Measurements from ENCODE around the gene AGPAT3.
"Not testable (repeated sequence)": the region's sequence is repeated elsewhere in the genome, so short reads cannot be mapped to it uniquely, and the experiment has no call there.

AGPAT3 gene

DNA sequence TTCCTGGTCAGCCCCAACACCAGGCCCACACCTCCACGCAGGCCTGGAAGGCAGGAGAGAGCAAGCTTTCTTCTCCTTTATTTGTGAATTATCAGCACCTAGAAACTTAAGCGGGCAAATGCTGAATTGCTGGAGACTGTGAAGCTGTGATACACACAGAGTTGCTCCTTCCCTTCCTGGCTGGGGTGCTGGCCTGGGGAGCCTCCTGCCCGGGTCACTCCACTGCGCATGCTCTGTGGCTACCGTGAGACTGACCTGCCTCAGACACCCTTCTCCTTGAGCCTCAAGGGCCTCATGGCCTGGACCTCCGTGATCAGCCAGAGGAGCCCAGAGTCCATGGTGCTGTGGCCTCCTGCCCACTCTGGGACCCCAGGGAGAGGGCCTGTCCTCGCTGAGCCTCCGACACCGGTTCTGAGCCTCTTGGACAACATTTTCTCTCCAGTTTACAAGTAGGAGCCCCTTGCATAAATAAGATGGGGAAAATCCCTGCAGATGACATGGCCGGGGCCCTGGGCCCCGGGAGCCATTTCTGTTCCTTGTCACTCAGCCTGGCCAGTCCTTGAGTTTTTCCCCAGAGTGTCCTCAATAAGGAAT lies 18.0 kb downstream of the AGPAT3 start:
- DNase-seq (ENCODE audit: low read depth, low spot score): no peak

DNA sequence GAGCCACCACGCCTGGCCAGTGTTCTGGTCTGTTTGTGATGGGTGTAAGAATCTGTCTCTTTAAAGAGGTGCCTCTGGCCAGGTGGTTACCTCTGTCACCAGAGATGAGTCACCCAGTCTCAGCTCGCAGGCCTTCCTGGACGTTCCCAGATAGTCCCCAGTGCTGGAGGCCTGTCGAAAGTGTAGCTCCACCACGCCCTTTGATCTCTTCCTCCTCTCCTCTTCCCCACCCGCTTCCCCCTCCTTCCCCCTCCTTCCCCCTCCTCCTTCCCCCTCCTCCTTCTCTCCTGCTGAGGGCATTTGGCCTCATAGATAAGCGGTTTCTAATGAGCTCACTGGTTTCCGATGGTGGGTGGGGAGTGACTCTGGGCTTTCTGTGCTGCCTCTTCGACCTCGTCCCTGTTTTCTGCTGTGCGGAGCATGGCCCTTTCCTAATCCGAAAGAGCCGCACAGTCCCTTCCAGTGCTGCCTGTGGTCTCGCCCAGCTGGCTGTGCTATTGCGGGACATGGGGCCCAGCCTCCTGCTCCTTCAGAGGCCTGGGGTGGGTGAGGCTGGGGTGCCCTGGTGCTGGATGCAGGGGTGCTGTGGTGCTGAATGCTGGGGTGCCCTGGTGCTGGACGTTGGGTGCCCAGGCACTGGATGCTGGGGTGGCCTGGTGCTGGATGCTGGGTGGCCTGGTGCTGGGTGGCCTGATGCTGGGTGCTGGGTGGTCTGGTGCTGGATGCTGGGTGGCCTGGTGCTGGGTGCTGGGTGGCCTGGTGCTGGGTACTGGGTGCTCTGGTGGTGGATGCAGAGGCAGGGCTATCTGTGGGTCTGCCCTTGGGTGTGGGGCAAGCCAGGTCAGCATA lies 19.2 kb downstream of the AGPAT3 start:
- DNase-seq (ENCODE audit: low read depth, low spot score): no peak

DNA sequence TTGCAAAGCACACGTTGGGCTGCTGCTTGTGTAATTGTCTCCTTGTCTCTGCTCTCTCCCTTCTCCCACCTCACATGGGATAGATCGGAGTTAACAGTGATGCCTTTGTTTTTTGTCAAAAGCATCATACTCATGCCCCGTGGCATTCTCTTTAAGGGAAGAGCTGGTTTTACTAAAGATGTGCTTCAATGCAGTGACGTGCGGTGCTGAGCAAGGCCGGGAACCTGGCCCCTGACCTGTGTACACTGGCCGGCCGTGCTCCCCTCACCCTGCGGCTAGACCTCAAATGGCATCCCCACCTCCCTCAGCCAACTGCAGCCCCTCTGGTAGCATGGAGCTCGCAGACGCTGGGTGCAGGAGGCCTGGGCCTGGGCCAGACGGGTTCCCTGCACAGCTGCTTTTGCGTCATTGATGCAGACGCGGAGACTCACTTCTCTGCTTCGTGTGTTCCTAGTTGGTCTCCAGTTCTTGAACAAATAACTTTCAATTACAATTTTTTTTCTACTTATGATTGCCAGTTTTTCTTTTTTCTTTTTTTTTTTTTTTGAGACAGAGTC lies 19.9 kb downstream of the AGPAT3 start:
- no peak for DNase-seq (ENCODE audit: low read depth, low spot score)

DNA sequence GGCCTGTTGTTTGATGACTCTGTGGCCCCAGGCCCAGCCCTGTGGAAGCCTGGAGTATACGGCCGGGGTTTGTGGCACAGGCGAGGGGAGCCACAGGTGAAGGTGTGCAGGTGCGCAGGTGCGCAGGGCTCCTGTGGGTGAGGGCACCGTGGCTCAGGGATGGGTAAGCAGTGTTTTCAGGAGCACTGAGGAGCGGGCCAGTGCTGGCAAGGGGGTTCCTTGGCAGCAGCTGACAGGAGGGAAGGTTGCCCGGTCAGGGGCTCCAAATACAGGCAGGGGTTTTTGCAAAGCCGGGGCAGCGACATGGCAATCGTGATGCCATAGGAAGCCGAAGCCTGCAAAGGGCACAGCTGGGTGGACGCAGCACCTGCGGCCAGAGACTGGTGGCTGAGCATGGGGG lies 20.7 kb downstream of the AGPAT3 start:
- no peak for DNase-seq (ENCODE audit: low read depth, low spot score)

DNA sequence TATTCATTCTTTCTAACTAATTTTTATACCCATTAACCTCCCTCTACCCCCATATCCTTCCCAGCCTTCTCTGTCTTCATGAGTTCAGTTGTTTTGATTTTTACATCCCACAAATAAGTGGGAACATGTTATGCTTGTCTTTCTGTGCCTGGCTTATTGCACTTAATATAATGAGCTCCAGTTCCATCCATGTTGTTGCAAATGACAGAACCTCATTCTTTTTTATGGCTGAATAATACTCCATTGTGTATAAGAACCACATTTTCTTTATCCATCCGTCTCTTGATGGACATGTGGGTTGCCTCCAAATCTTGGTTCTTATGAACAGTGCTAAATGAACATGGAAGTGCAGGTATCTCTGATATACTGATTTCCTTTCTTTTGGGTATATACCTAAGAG lies 21.5 kb downstream of the AGPAT3 start:
- no peak for DNase-seq (ENCODE audit: low read depth, low spot score)

DNA sequence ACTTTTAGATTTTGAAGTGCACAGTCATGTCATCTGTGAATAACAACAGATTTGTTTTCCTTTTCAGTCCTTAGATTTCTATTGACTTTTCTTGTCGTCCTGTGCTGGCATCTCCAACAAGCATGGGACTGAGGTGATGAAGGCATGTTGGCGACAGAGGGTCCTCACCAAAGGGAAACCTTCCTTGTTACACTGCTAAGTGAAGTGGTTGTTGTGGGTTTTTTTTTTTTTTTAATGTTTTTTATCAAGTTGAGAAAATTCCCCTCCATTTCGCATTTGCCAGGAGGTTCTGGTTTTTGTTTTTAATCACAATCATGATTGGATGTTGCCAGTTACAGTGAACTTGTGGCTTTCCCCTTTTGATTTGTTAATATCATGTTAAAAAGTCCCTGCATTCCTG lies 24.0 kb downstream of the AGPAT3 start:
- DNase-seq (ENCODE audit: low read depth, low spot score): no peak

DNA sequence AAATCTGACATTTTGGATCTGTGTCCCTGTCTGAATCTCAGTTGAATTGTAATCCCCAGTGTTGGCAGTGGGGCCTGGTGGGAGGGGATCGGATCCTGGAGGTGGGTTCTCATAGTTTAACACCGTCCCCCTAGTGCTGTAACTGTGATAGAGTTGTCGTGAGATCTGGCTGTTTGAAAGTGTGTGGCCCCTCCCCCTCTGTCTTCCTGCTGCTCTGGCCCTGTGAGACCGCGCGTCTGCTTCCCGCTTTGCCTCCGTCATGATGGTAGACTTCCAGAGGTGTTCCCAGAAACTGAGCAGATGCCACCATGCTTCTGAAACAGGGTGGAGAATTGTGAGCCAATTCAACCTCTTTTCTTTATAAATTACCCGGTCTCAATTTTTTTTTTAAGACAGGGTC lies 25.0 kb downstream of the AGPAT3 start:
- no peak for DNase-seq (ENCODE audit: low read depth, low spot score)

DNA sequence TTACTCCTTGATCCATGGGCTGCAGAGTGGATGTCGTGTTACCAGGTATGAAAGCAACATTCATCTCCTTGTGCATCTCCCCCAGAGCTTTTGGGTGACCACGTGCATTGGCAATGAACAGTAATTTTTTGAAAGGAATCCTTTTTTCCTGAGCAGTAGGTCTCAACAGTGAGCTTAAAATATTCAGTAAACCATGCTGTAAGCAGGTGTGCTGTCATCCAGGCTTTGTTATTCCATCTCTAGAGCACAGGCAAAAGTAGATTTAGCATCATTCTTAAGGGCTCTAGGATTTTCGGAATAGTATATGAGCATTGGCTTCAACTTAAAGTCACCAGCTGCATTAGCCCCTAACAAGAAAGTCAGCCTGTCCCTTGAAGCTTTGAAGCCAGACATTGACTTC lies 27.3 kb downstream of the AGPAT3 start:
- DNase-seq (ENCODE audit: low read depth, low spot score): no peak

DNA sequence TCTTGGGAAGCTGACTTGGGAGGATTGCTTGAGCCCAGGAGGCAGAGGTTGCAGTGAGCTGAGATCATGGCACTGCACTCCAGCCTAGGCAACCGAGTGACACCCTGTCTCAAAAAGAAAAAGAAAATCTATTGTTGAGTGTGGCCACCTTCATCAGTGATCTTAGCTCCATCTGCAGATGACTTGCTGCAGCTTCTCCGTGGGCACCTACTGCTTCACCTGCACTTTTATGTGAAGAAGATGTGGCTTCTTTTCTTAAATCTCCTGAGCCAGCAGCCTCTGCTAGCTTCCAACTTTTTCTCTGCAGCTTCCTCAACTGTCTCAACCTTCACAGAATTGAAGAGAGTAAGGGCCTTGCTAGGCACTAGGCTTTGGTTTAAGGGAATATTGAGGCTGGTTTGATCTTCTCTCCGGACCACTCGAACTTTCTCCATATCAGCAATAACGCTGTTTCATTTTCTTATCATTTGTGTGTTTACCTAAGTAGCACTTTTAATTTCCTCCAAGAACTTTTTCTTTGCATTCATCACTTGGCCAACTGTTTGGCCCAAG lies 28.0 kb downstream of the AGPAT3 start:
- no peak for DNase-seq (ENCODE audit: low read depth, low spot score)

DNA sequence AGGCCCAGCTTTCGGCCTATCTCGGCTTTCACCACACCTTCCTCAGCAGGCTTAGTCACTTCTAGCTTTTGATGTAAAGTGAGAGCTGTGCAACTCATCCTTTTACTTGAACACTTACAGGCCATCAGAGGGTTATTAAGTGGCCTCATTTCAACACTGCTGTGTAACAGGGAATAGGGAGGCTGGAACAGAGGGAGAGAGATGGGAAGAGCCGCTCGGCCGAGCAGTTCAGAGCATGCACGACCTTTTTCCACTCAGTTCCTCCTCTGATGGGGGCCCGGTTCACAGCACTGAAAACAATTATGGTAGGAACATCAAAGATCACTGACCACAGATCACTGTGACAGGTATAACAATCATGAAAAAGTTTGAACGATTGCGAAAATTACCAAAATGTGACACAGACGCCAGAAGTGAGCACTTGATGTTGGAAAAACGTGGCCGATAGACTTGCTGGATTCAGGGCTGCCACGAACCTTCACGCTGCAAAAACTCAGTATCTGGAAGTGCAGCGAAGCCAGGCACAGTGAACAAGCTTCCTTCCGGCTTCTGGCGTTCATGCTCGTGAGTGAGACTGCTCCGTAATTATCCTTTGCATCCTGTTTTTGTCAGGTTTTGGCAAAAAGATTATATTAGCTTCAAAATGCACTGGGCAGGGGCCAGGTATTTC lies 28.6 kb downstream of the AGPAT3 start:
- DNase-seq (ENCODE audit: low read depth, low spot score): no peak

DNA sequence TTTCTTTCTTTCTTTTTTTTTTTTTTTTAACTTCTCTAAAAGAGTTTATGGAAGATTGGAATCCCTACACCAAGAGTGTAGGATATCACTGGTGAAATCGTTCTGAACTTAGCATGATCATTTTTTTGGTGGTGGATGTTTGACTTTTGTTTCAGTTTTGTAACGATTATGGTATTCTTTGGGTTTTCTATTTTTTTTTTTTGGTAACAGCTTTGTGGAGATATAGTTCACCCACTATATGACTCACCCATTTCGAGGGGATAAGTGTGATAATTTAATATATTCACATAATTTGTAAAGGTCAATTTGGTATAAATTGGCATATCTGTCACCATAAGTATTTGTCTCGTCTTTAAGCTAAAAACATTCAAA lies 29.2 kb downstream of the AGPAT3 start:
- no peak for DNase-seq (ENCODE audit: low read depth, low spot score)

DNA sequence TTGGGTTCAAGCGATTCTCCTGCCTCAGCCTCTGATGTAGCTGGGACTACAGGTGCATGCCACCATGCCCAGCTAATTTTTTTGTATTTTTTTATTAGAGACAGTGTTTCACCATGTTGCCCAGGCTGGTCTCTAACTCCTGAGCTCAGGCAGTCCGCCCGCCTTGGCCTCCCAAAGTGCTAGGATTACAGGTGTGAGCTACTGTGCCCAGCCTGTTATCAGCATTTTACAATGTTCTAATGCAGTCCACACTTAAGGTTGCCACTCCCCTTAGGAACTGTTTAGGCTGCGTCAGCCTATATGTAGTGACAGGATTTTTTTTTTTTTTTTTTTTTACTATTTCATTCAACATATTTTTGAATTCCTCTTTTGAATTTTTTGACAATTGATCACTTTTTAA lies 30.2 kb downstream of the AGPAT3 start:
- no peak for DNase-seq (ENCODE audit: low read depth, low spot score)

DNA sequence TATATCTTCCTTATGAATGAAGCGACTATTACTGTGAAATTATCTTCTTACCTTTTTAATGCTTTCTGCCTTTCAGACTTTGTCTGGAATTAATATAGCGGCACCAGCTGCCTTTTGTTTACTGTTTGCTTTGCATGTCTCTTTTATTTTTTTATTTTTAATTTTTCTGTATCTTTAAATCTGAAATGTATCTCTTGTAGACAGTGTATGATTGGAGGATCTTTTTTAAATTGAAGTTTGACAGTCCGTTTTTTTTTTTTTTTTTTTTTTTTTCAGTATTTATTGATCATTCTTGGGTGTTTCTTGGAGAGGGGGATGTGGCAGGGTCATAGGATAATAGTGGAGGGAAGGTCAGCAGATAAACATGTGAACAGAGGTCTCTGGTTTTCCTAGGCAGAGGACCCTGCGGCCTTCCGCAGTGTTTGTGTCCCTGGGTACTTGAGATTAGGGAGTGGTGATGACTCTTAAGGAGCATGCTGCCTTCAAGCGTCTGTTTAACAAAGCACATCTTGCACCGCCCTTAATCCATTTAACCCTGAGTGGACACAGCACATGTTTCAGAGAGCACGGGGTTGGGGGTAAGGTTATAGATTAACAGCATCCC lies 31.8 kb downstream of the AGPAT3 start:
- DNase-seq (ENCODE audit: low read depth, low spot score): not testable (repeated sequence)

DNA sequence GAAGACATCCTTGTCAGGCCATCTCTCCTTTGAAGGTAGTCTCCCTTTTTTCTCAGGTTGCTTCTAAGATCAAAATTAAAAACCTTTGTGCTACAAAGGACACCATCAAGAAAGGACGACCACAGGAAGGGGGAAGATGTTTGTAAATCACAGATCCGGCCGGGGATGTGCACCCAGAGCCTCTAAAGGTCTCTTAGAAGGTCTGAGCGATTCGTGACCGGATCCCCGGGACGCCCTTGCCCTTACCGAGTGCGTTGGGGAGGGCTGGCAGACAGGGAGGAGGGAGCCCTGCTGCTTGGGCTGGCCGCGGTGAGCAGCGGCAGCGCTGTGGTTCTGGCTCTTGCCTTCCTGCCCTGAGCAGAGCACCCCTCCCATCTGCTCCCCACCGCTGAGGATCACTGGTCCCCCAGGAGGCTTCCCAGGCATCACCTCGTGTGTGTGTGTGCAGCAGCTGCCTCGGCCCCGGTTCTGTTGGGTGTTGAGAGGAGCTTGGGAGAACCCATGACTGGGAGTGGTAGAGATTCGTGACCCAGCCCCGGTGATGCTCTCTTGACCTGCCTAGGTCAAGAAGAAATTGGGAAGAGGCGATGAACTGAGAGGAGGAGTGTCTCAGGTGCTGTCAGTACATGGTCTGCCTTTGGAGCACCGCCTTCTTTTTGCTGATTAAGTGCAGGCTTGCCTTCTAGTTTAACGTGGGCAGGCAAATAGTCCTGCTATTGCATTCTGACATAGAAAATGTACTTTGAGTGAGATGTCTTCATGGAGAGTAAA lies 34.5 kb downstream of the AGPAT3 start:
- DNase-seq (ENCODE audit: low read depth, low spot score): no peak

DNA sequence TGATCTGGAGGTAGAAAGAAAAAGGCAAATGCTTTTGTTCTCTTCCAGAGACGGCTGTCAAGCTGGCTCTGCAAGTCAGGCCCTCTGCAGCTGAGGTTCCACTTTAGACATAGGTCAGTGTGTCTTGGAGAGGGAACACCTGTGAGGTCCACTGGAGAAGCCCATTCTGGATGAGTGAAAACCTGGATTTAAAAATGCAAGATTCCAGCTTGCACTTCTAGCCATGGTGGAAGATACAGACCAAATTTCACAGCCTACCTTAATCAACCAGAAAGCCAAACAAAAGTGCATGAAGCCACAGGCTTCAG lies 35.0 kb downstream of the AGPAT3 start:
- no peak for DNase-seq (ENCODE audit: low read depth, low spot score)

DNA sequence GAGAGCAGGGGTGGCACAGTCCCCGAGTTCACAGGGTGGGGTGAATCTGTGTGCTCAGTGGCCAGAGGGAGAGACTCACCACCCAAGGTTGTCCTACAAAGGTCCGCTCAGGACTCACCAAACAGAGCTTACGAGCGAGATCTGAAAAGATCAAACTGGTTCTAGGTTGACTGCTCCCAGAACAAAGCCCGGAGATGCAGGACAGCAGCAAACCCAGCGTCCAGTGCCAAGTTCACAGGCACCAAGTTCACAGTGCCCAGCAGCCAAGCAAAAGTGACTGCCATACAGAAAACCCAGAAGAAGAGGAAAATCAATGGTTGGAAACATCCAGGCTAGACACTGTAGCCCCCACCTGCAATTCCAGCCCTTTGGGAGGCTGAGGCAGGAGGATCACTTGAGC lies 35.7 kb downstream of the AGPAT3 start:
- no peak for DNase-seq (ENCODE audit: low read depth, low spot score)

DNA sequence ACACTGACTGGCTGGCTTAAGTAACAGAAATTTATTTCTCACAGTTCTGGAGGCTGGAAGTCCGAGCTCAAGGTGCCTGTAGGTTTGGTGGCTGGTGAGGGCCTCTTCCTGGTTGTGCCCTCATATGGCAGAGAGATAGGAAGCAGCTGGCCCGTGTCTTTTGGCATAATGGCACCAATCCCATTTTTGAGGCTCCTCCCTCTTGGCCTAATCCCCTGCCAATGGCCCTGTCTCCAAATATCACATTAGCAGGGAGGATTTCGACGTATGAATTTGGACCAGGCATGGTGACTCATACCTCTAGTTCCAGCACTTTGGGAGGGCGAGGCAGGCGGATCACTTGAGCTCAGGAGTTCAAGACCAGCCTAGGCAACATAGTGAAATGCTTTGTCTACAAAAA lies 37.4 kb downstream of the AGPAT3 start:
- no peak for DNase-seq (ENCODE audit: low read depth, low spot score)

DNA sequence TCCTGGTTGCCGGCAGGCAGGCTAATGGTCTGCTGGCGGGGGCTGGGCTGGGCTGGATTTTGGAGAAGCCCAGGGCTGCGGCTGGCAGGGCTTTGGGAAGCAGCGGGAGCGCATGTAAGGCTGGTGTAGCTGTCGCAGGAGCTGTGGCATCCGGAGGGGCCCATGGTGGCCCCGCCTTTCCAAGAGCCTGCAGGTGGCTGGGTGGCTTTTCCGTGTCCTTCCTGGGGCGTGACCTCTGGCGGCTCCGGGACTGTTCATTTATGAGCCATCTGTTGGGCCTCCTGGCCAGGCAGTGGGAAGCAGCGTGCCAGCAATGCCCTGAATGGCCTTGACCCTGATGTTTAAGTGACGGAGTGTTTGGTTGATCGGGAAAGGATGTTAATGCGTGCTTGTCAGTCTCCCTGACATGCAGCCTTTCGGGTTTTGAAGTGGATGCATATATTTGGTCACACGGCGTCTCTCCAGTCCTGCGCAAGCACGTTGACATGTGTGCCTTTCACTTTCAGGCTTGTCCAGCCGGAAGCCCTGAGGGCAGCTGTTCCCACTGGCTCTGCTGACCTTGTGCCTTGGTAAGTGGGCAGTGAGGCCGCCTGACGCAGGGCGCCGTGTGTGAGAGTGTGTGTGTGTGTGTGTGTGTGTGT lies 38.5 kb downstream of the AGPAT3 start:
- DNase-seq (ENCODE audit: low read depth, low spot score): no peak

DNA sequence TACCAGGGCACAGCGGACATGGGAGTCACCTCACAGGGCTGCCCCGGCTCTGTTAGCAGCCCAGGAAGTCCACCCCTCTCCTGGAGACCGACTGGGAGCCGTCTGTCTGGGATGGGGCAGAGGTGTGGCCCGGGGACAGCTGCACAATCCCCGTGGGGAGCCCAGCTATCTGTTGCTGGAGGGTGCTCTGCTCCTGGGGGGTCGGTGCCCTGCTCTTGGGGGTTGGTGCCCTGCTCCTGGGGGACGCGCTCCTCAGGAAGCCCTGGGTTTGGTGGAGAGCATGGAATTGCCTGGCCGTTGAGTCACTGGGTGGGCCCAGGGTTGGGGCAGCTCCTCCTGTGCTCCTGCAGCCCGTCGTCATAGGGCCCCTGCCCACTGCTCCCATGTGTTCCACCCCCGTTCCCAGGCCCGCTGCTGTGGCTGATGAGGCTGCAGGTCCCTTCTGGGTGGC lies 39.3 kb downstream of the AGPAT3 start:
- DNase-seq (ENCODE audit: low read depth, low spot score): no peak

DNA sequence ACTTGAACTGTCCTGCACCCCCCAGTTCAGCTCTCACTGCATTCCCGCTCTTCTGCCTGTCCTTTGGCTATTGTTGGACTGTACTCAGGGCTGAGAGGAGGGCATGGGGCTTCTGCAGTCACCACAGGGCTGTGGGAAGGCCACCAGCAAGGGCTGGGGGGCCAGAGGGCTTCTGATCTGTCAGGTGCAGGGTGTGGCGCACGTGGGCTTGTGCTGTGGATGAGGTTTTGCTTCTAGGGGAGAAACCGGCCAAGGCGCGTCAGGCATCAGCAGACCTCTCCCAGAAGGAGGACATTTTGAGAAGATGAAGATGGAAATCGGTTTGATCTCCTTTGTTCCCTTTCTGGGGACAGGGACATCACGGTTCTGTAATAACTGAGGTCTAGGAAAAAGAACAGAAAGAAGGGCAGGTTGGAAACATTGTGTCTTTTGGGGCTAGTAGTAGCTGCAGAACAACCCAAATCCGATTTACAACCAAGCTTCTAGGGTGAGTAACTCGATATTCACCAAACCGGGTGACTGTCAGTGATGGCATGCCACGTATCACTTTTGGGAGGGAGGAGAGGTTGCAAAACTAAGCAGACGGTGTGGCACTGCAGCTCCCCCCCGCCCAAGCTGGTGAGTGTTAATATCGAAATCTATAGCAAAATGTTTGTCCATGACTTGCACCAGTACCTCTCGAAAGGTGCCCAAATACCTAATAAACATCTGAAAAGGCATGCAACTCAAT lies 40.9 kb downstream of the AGPAT3 start:
- DNase-seq (ENCODE audit: low read depth, low spot score): no peak

Measured in smooth muscle cell of the brain vasculature (primary cell).